ENCODE results near the gene NPY1R. TPM values are rescaled to one million over a fixed set of nuclear protein-coding genes. Genes with fewer than 3 reads are reported as not detected.

NPY1R gene
- total and polyA plus RNA-seq, 2 experiments from 2014 or later = 1.1 to 9.0 TPM

- WGBS (ENCODE audit: low lambda C conversion rate, missing lambda C conversion rate) = 87% methylated on average over 5 of the region's 5 CpGs
- no peak overlapping the region for H2AFZ ChIP-seq
Observed at GRCh38 chr4:163372029-163372428, 39.6 kb upstream of the NPY1R start.

DNA sequence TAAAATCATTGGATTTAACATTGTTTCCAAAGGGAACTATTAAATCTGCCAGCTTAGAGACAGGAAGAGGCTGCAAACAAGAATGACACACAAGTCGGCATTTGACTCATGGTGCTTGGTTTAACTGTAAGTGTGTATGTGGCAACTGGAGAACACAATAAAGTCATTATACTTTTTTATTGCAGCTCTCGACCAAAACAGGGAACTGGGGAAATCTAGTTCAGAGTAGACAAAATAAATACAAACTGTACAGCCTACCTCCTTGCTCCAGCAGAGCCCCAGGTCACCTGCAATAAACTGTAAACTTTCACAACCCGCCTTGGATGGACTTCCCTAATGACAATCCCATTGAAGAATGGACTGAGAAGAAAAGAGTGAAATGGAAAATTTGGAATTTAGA, 35.3 kb upstream of the NPY1R start:
- H3K9me3 ChIP-seq (ENCODE audit: low read depth) = no peaks in the 10 kb centered on the region
- H3K9me2 ChIP-seq (replicated peaks; ENCODE audit: insufficient read depth) = no peaks in the 10 kb centered on the region
- no peaks in the 10 kb centered on the region for H3K4me1 ChIP-seq (ENCODE audit: insufficient read depth)
- H3K27ac ChIP-seq = no peak overlapping the region
- WGBS (ENCODE audit: low lambda C conversion rate, missing lambda C conversion rate) = 59% methylated on average over 3 of the region's 3 CpGs
- TF ChIP-seq EZH2phosphoT487 (IDR thresholded peaks at IDR 0.05; ENCODE audit: low read depth, severe bottlenecking, unreplicated experiment) (no peak), EZH2 (IDR thresholded peaks at IDR 0.05; ENCODE audit: borderline replicate concordance) (no peak)
- TF ChIP-seq, protein P1, sequence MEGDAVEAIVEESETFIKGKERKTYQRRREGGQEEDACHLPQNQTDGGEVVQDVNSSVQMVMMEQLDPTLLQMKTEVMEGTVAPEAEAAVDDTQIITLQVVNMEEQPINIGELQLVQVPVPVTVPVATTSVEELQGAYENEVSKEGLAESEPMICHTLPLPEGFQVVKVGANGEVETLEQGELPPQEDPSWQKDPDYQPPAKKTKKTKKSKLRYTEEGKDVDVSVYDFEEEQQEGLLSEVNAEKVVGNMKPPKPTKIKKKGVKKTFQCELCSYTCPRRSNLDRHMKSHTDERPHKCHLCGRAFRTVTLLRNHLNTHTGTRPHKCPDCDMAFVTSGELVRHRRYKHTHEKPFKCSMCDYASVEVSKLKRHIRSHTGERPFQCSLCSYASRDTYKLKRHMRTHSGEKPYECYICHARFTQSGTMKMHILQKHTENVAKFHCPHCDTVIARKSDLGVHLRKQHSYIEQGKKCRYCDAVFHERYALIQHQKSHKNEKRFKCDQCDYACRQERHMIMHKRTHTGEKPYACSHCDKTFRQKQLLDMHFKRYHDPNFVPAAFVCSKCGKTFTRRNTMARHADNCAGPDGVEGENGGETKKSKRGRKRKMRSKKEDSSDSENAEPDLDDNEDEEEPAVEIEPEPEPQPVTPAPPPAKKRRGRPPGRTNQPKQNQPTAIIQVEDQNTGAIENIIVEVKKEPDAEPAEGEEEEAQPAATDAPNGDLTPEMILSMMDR (IDR thresholded peaks at IDR 0.05; ENCODE audit: poor library complexity) = no peak
- H4K20me1 ChIP-seq (ENCODE audit: insufficient read depth, poor library complexity, severe bottlenecking) = no peaks in the 10 kb centered on the region
- H3K4me2 ChIP-seq = no peak overlapping the region
- no peak overlapping the region for H3K4me3 ChIP-seq
- peak; percentile 12 for DNase-seq (ENCODE audit: low spot score)
- no peaks in the 10 kb centered on the region for H3K36me3 ChIP-seq (replicated peaks; ENCODE audit: insufficient read depth, low read depth)
- H3K27me3 ChIP-seq = no peaks in the 10 kb centered on the region
- H3K79me2 ChIP-seq = no peaks in the 10 kb centered on the region
- no peak overlapping the region for H2AFZ ChIP-seq

More at GRCh38 chr4:163372029-163372428, 39.6 kb upstream of the NPY1R start:
- H3K4me2 ChIP-seq = no peak overlapping the region
- H3K4me1 ChIP-seq (ENCODE audit: insufficient read depth) = no peaks in the 10 kb centered on the region
- TF ChIP-seq, protein P1 (IDR thresholded peaks at IDR 0.05; ENCODE audit: poor library complexity) = no peak
- TF ChIP-seq EZH2 (IDR thresholded peaks at IDR 0.05; ENCODE audit: borderline replicate concordance) (no peak), EZH2phosphoT487 (IDR thresholded peaks at IDR 0.05; ENCODE audit: low read depth, severe bottlenecking, unreplicated experiment) (no peak)
- DNase-seq (ENCODE audit: low spot score) = no peak
- no peak overlapping the region for H3K27ac ChIP-seq
- H3K9me3 ChIP-seq (ENCODE audit: low read depth) = no peaks in the 10 kb centered on the region
- H3K9me2 ChIP-seq (replicated peaks; ENCODE audit: insufficient read depth) = no peaks in the 10 kb centered on the region
- H3K4me3 ChIP-seq = no peak overlapping the region
- H3K36me3 ChIP-seq (replicated peaks; ENCODE audit: insufficient read depth, low read depth) = no peaks in the 10 kb centered on the region
- no peaks in the 10 kb centered on the region for H3K27me3 ChIP-seq
- H4K20me1 ChIP-seq (ENCODE audit: insufficient read depth, poor library complexity, severe bottlenecking) = no peaks in the 10 kb centered on the region
- no peaks in the 10 kb centered on the region for H3K79me2 ChIP-seq

DNA sequence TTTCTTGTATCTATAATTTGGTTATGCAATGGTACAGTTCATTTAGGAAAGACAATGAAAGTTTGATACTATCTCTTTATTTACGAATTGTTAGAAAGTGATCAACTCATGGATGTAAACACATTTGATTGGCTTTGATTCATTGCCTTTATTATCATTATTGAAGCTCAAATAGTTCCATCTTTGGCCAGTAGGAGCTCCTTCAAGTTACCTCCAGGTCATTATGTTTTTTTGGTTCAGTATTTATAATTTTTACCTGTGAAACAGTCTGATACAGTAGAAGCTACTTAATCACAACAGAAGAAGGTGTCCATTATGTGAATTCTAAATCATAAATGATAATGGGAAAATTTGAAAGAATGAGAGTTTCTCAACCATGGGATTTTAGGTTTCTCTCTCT, 23.7 kb upstream of the NPY1R start:
- no peaks in the 10 kb centered on the region for H3K36me3 ChIP-seq (replicated peaks; ENCODE audit: insufficient read depth, low read depth)
- no peaks in the 10 kb centered on the region for H3K4me1 ChIP-seq (ENCODE audit: insufficient read depth)
- H3K4me2 ChIP-seq = no peak overlapping the region
- H2AFZ ChIP-seq = no peak overlapping the region
- H3K79me2 ChIP-seq = no peaks in the 10 kb centered on the region
- no peaks in the 10 kb centered on the region for H3K27me3 ChIP-seq
- DNase-seq (ENCODE audit: low spot score) = no peak
- no peak overlapping the region for H3K4me3 ChIP-seq
- no peaks in the 10 kb centered on the region for H3K9me2 ChIP-seq (replicated peaks; ENCODE audit: insufficient read depth)
- 89% methylated on average over 1 of the region's 1 CpG for WGBS (ENCODE audit: low lambda C conversion rate, missing lambda C conversion rate)
- no peak for TF ChIP-seq EZH2 (IDR thresholded peaks at IDR 0.05; ENCODE audit: borderline replicate concordance)
- TF ChIP-seq, protein P1 (IDR thresholded peaks at IDR 0.05; ENCODE audit: poor library complexity) = no peak
- TF ChIP-seq EZH2phosphoT487 (IDR thresholded peaks at IDR 0.05; ENCODE audit: low read depth, severe bottlenecking, unreplicated experiment) = no peak
- no peaks in the 10 kb centered on the region for H3K9me3 ChIP-seq (ENCODE audit: low read depth)
- H3K27ac ChIP-seq = no peak overlapping the region
- no peaks in the 10 kb centered on the region for H4K20me1 ChIP-seq (ENCODE audit: insufficient read depth, poor library complexity, severe bottlenecking)

- TF ChIP-seq, protein P1 (IDR thresholded peaks at IDR 0.05; ENCODE audit: poor library complexity) = no peak
- no peak for TF ChIP-seq EZH2 (IDR thresholded peaks at IDR 0.05; ENCODE audit: borderline replicate concordance)
- TF ChIP-seq EZH2phosphoT487 (IDR thresholded peaks at IDR 0.05; ENCODE audit: low read depth, severe bottlenecking, unreplicated experiment) = no peak
- H3K4me1 ChIP-seq (ENCODE audit: insufficient read depth) = no peaks in the 10 kb centered on the region
- no peak overlapping the region for H3K4me3 ChIP-seq
- H3K79me2 ChIP-seq = no peaks in the 10 kb centered on the region
- no peaks in the 10 kb centered on the region for H3K9me3 ChIP-seq (ENCODE audit: low read depth)
- H3K27me3 ChIP-seq = no peaks in the 10 kb centered on the region
- no peaks in the 10 kb centered on the region for H3K36me3 ChIP-seq (replicated peaks; ENCODE audit: insufficient read depth, low read depth)
- no peak for DNase-seq (ENCODE audit: low spot score)
- no peaks in the 10 kb centered on the region for H4K20me1 ChIP-seq (ENCODE audit: insufficient read depth, poor library complexity, severe bottlenecking)
- no peak overlapping the region for H2AFZ ChIP-seq
- H3K4me2 ChIP-seq = no peak overlapping the region
- no peak overlapping the region for H3K27ac ChIP-seq
- 77% methylated on average over 3 of the region's 3 CpGs for whole genome bisulfite sequencing (ENCODE audit: low lambda C conversion rate, missing lambda C conversion rate)
- no peaks in the 10 kb centered on the region for H3K9me2 ChIP-seq (replicated peaks; ENCODE audit: insufficient read depth)
Observed at GRCh38 chr4:163353054-163353453, 20.7 kb upstream of the NPY1R start.
